Fibroblast of skin of scalp (primary cell): Measurements from ENCODE around the gene TPPP. TPM values are rescaled to one million over a fixed set of nuclear protein-coding genes. Genes with fewer than 3 reads are reported as not detected.
"Not testable (repeated sequence)": the region's sequence is repeated elsewhere in the genome, so short reads cannot be mapped to it uniquely, and the experiment has no call there.

ENCODE experiments used
- DNase-seq: peaks from one replicate; pipeline ENCODE4 v3.0.0-alpha.2; 2013
- polyA plus RNA-seq, 2 experiments: library from polyadenylated mRNA; unstranded; fragments of 120-200 nt; gene quantifications; one replicate each; pipeline ENCODE4 v1.2.1, GENCODE V29; 2013; ENCODE audit not compliant: insufficient read length in 2 of 2

The TPPP gene
- polyA plus RNA-seq (2013, experiment 1 of 2; ENCODE audit: insufficient read length), result 0.16 TPM
- 0.43 TPM for polyA plus RNA-seq (2013, experiment 2 of 2; ENCODE audit: insufficient read length)

DNA sequence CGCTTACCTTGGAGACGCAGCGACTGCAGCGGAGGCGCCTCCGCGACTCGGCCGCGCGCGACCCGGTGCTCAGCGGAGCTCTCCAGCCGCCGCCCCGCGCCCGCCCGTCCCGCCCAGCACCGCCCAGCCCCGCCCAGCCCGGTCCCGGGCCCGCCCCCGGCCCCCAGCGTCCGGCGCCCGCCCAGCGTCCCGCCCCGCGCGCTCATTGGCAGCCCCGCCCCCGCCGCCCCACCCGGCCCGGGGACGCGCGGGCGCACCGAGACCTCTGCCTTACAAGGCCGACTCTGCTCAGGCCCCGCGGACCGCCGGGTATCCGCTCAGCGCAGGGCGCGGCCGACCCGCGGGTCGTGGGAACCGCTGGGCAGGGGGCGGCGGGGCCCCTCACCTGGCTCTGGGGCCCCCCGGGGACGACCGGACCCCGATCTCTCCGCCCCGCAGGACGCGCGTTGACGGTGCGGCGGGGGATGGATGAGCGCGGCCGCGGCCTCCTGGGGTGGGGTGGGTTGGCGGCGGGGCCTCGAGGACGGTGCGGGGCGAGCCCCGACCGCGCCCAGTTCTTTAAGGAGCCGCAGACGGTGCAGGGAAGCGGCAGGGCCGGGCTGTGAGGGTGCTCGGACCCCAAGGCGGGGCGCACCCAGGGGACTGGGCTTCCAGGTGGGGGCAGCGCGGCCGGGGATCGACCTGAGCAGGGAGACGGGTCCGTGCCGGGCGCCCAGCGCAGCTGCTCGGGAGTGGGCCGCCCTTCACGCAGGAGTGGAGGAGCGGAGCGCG lies at the start of gene TPPP:
Gene TPPP (minus strand): TSS at position 82 of the 771 bp plus-strand sequence. CDS start 15,292 bp downstream, outside the sequence.
- DNase-seq, result peak; percentile 43

DNA sequence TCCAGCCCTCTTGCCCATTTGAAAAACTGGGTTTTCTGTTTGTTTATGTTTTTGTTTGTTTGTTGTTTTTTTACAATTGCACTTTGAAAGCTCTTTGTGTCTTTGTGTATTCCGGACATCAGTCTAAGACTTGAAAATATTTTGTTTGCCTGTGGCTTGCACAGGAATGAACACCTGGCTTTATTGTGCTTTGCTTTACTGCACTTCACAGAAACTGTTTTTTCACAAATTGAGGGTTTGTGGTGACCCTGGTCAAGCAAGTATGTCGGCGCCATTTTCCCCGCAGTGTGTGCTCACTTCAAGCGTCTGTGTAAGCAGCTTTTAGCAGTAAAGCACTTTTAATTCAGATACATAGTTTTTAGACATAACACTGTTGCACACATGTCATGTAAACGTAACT lies 49.1 kb upstream of the TPPP start:
- DNase-seq, result not testable (repeated sequence)

DNA sequence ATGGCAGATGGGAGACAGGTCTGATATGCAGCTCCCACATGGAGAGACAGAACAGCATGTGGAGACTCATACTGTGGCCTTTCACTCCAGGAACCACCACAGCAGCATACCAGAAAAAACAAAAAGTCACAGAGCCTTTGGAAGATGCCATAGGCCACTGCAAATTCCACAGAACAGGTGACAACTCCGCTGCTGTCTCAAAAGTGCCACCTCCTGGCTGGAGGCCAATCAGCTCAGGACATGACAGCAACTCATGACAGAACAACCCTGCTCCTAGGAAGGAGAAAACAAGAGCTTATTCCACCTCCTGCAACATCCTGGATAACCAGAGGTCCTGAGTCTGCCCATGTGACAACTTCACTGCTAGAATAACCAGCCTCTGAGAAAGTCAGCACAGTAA lies 41.0 kb upstream of the TPPP start:
- not testable (repeated sequence) for DNase-seq

DNA sequence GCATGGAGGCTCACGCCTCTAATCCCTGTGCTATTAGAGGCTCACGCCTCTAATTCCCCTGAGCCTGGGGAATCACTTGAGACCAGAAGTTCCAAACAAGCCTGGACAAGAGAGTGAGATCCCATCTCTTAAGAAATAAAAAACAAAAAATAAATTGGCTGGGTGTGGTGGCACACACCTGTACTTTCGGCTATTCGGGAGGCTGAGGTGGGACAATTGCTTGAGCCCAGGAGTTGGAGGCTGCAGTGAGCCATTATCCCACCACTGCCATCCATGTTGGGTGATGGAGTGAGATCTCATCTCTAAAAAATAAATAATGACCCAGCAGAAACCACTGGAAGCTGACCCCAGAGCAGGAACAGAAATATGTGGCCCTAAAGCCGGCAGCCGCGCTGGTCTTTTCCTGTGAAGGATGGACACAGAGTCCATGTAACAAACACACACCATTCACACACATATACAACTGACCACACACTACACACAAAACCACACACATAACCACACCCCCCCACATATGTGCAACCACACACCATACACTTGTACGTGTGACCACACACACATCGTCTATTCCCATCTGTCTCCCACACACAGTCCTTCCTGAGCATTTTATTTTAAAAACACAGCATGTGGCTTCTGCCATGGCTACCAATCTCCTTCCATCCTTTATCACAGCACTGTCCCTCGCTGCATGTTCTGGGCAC lies 39.8 kb upstream of the TPPP start:
- DNase-seq, result not testable (repeated sequence)

DNA sequence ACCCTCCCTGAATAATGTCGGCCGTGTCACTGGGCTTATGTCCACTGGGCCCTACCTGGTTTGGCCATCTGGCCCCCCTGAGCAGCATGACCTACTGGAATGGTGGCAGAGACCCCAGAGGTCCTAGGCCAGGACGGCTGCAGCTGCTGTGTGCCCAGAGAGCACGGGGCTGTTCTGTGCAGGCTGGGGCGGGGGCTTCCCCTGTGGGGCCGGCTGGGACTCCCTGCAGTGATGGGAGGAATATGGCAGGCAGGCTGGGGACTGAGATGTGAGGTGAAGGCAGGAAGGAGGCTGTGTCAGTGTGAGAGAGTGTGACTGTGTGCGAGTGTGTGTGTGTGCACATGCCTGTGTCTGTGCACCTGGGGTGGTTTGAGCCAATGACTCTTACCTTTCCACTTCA lies 36.1 kb upstream of the TPPP start:
- not testable (repeated sequence) for DNase-seq

DNA sequence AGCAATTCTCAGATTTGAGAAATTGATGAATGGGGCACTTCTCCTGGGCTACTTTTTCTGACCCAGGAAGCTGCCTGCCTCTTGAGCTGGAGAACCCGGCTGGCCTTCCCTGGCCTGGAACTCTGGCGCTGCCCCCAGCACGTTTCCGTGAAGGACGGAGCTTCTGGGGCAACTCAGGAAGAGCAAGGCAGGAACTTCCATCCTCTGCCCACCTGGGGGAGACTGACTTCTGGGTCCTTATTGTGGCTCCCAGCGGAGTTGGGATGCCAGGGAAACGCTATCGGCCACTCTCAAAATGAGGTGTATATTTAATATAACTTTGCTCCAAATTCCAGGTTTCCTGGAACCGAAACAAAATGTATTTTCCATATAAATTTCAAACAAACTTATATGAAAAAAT lies 33.9 kb upstream of the TPPP start:
- DNase-seq, result not testable (repeated sequence)

DNA sequence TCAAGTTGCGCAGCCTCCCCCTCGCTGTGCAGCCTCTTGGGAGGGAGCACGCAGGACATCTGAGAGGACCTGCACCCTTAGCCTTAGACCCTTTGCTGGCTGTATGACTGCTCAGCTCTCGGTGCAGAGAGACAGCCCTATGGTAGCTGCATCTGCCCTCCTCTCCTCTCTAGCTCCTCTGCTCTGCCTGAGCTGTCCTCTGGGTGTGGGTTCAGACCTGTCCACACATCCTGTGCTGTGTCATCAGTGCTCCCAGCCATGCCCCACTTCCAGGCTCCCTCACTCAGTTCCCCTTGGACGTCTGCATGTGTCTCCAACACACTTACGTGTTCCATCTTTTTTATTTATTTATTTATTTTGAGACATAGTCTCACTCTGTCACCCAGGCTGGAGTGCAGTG lies 30.7 kb upstream of the TPPP start:
- DNase-seq, result not testable (repeated sequence)

DNA sequence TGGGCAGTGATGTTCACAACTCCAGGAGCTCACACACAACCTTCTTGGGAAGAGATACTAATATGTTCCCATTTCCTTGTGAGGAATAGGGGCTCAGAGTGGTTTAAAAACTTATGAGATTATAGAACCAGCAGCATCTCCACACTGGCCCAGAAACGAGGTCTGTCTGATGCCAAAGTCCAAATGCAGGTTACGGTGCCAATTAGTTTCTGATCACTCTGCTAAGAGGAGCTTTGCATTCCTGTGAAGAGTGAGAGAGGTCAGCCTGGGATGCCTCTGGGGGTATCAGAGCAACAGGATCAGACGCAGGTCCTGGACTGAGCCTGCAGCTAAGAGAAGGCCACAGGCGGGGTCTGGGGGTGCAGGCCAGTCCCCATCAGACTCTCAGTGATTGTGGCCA lies 30.2 kb upstream of the TPPP start:
- DNase-seq, result not testable (repeated sequence)

DNA sequence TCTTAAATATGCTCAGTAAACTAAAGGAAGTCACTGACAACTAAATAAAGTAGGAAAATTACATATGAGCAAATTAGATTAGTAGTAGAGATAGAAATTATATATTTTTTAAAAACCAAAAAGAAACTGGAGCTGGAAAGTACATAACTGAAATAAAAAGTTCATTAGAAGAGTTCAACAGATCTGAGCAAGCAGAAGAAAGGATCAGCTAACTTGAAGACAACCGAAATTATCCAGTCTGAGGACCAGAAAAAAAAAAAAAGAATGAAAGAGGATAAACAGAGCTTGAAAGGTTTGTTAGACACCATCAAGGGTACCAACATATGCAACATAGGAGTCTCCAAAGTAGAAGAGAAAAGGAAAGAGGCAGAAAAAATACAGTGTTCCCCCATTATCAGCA lies 26.2 kb upstream of the TPPP start:
- not testable (repeated sequence) for DNase-seq

DNA sequence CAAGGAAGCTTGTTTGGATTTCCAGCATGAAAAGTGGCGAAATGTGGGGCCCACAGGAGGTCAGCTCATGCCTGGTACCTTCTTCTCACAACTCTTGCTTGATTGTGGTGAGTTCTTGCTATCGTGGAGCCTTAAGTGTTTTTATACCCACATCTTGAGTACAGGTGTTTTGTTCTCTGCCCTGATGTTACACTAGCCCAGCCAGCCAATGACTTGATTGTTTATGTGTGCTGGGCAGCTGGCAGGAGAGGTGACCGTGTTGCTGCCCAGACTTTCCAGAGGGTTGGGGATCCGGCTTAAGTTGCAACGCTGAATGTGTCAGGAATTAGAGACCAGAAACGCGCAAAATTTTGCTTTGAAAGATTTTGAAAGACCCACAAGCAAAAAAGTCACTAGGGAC lies 24.0 kb upstream of the TPPP start:
- DNase-seq, result no peak

DNA sequence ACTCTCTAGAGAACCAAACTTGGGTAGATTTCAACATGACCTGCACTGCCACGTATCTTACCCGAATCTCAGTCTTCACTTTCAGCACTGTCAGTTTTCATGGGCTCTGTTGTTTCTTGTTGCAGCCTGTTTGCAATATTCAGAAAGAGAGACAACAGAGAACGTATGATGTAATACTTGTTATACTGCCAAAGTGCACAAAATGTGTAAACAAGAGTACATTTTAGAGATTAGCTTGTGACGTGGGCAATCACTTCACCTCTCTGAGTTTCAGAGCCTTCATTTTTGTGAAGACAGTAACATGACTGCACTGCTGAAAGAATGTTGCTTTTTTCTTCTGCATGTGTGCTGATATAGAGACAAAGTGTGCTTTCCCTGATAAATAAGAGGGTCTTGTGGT lies 23.6 kb upstream of the TPPP start:
- not testable (repeated sequence) for DNase-seq

DNA sequence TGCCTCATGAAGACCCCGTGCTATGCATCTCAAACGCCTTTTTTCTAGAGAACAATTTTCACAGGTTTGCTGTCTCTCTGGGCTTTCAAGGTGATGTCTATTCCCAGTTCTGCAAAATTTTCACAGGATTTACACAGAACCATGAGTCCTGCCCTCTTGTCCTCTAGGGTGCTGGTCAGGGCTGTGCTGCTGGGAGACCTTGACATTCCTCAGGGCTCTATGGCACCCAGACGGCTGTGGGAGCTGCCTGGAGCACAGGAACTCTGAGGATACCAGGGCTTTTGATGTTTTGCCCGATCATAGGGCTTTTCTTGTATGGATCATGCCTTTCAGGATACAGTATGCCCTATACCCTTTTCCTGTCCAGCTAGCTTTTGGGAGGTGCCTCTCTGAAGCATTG lies 22.5 kb upstream of the TPPP start:
- not testable (repeated sequence) for DNase-seq

DNA sequence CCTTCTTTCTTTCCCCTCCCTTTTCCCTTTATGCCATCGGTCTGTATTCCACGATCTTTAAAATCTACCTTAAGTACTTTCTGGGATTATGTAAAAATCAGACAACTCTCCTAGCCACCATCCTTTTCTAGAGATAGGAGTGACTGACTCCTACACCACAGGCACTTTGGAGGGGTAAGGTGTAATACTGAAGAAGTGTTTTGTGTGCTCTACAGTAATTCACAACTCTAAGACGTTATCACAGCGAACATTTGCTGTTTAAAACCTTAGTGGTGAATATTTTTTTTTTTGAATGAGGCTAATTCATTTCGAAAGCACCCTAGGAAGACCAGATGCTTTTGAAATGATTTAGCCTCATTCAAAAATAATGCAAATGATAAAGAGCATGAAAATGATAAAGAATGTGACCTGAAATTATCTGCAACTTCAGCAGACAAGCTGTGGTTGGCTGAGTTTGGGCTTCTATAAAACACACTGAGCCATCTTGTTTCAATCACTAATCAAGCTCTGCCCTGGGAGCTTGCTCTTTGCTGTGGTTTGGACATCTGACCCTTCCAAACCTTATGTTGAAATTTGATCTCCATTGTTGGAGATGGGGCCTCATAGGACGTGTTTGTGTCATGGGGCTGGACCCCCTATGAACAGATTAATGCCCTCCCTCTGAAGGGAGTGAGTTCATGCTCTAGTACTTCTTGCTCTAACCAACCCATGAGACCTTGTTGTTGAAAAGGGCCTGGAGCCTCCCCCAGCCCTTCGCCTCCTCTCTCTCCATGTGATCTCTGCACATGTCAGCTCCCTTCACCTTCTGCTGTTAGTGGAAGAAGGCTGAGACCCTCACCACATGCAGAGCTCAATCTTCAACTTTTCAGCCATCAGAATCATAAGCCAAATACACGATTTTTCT lies 21.3 kb upstream of the TPPP start:
- DNase-seq, result not testable (repeated sequence)

DNA sequence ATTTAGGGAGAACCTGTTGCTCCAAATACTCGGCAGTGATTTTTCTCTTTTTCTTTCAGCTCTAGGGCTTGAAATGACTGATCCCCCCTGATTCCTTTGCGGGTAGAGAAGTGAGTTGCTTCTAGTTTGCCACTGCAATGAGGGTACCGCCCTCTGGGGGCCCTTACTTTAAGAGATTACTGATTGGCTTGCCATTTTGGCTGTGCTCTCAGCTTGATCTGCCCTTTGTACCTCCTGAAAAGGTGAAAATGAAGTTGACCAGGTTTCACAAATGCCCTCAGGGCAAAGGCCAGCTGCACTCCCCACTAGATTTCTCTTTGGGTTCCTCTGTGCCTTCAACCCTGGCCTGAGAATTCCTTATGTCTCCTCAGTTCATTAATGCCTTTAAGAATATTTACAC lies 20.5 kb upstream of the TPPP start:
- not testable (repeated sequence) for DNase-seq

DNA sequence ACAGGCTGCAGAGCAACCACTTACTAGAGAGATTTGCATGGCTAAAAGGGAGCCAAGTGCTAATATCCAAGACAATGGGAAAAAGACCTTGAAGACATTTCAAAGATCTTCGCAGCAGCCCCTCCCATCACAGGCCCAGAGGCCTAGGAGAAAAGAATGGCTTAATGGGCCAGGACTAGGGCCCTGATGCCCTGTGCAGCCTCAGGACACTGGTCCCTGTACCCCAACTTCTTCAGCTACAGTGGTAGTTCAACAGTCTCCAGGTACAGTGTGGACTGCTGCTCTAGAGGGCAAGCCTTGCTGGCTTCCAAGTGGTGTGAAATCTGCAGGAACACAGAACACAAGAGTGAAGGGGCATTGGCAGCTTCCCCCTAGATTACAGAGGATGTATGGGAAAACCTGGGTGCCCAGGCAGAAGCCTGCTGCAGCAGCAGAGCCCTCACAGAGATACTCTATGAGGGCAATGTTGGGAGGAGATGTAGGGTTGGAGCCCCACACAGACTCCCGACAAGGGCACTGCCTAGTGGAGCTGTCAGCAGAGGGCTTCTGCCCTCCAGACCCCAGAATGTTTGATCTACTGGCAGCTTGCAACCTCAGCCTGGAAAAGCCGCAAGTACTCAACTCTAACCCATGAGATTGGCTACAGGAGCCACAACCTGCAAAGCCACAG lies 15.8 kb upstream of the TPPP start:
- DNase-seq, result not testable (repeated sequence)

DNA sequence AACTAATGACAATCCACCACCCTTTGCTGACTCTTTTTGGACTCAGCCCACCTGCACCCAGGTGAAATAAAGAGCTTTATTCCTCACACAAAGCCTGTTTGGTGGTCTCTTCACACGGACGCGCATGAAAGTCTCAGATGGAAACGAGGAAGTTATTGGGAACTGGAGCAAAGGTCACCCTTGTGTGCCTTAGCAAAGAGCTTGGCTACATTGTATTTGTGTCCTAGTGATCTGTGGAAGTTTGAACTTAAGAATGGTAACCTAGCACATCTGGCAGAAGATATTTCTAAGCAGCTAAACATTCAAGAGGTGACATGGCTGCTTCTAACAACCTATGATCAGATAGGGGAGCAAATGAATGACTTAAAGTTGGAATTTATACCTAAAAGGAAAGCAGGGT lies 15.2 kb upstream of the TPPP start:
- not testable (repeated sequence) for DNase-seq

DNA sequence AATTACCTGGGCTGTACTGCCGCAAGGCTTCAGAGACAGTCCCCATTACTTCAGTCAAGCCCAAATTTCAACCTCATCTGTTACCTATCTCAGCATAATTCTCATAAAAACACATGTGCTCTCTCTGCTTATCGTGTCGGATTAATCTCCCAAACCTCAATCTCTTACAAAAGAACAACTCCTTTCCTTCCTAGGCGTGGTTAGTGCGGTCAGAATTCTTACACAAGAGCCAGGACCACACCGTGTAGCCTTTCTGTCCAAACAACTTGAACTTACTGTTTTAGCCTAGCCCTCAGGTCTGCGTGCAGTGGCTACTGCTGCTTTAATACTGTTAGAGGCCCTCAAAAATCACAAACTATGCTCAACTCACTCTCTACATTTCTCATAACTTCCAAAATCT lies 13.0 kb upstream of the TPPP start:
- DNase-seq, result not testable (repeated sequence)

DNA sequence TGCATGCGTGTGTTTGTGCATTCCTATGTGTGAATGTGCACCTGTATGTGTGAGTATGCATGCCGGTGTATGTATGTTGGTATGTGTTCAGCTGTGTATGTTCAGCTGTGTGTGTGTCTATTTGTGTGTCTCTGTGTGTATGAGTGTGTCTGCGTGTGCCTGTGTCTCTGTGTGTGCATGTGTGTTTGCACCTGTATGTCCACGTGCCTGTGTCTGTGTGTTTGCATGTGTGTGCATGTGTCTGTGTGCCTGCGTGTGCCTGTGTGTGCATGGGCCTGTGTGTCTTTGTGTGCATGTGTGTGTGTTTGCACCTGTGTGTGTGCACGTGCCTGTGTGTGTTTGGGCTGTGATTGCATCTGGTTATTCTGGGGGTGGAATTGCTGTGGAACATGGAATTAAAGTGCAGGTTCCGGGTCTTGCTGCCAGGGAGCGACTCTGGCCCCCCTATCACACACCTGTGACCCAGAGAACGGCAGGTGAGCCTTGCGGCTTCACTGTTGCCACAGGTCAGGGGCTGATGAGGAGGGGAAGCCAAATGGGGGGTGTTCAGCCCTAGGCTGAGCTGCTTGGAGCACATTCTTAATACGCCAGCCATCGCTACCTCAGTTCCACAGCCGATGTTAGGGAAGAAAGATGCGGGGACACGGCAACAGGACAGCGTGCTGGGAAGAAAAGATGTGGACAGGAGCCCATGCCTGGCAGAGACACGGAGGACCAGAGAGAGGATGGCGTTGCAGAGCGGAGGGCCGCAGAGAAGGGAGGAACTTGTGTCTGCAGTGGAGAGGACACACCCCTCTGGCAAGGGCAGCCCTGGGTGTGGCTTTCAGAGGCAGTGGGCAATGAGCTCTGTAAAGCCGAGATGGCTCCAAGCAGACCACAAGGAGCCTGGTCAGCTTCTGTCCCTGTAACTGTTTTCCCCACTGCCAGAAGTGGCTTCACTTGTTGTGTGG lies 3.9 kb upstream of the TPPP start:
- not testable (repeated sequence) for DNase-seq

DNA sequence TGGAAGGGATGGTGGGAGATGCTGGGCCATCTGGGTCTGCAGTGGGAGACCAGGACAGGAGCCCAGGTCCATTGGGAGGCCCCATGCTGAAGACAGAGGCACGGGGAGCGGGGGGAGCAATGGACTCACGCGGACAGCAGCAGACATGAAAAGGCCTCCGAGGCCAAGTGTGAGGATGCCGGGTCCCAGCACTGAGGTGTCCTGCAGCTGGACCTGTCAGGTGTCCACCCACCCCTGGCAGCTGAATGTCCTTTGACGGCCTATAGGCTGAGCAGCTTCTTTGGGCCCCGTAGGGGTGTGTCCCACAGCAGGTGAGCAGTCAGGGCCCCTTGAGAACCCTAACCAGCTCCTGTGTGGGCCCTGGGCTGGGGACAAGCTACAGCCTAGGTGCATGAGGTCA lies 3.0 kb upstream of the TPPP start:
- DNase-seq, result not testable (repeated sequence)

DNA sequence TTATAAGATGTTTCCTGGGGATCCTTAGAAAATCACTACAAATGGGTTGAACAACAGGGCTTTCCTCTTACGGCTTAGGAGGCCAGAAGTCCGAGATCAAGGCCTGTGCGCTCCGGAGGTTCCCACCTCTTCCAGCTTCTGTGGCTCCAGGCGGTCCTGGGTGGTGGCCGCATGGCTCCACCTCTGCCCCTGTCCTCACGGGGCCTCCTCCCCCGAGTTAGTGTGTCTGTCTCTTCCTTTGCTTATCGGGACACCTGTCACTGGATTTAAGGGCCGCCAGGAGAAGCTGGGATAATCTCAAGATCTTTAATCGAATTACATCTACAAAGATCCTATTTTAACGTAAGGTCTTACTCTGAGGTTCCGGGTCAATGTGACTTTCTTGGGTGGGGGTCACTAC lies 2.3 kb upstream of the TPPP start:
- DNase-seq, result not testable (repeated sequence)

DNA sequence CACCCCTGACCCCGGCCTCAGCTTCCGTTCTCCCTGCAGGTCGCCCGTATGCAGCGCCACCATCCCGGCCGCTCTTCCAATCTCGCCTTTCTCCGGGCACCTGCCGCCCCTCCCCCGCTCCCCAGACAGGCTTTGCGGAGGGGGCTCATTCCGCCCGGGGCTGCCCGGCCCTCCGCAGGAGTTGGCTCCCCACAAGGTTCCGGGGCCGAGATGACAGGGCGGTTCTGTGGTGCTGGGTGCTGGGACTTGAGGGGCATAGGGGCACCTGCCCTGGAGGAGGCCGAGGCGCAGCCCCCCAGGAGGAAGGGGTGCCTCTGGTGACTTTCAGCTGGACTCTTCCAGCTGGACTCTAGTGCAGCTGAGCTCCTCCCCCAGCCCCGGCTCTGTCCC lies 885 bp upstream of the TPPP start:
- not testable (repeated sequence) for DNase-seq
